ENCODE data around the gene BORCS5. TPM values are rescaled to one million over a fixed set of nuclear protein-coding genes. Genes with fewer than 3 reads are reported as not detected.
A peak's percentile ranks its signal among the peaks of the same experiment; 100 is the strongest.

BORCS5 gene
- total RNA-seq, 1 donor from 2014 or later, result 22.7 TPM

DNA sequence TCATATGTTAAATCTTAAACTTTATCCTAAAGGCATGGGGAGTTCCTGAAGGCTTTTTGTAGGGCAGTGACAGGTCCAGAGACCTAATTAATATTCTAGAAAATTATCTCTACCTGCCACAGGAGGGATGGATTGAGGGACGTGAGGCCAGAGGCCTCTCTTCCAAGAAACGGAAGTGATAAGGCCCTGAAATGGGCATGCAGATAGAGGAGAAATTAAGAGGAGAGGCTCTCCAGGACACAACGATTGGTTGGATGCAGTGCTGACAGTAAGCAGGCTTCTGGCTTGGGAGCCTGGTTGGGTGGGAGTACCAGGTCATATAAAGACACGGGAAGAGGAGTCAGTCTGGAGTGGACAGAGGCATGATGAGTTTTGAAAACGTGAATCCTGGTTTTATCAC is 3.1 kb upstream of the BORCS5 start:
- intact Hi-C loops (cut with micrococcal nuclease), result loop anchor here (10.0 kb wide), 1 partner anchor 1181 kb away; no protein-coding TSS in a partner anchor
- POLR2A ChIA-PET, result interaction anchor here (0.5 kb wide), 1 partner anchor 128 kb away, joined by 7 read pairs; no protein-coding TSS in a partner anchor
- no peaks in the 10 kb centered on the region for H3K9me3 Mint-ChIP-seq

DNA sequence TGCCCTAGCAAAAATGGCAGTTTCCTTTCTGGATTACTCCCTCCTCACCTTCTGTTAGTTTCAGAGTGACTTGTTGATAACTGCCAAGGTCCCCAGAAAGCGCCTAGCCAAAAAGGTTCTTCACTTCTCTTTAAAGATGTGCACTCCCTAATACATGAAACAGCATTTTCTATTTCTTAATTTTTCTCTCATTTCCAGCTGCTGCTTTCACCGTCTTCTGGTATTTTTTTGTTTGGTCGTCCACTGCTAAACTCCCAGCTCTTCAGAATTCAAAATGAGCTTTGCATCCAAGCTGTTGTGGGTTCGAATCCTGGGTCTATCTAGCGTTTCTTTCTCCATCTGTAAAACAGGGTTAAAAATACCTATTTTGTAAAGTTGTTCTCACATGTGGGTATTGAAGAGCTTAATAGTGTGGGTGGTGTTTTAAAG is 397 bp upstream of the BORCS5 start:
- DNase-seq, result no peak
- H3K4me1 Mint-ChIP-seq, result peaks cover 37% of the 10 kb centered on the region

More for the DNA sequence above, 3.1 kb upstream of the BORCS5 start:
- peaks cover 8% of the 10 kb centered on the region for H3K36me3 Mint-ChIP-seq (ENCODE audit: low read depth)
- CTCF ChIA-PET, result no interaction called here
- ATAC-seq (ENCODE audit: low read depth) (no peak), DNase-seq (no peak)
- H3K4me1 Mint-ChIP-seq, result peaks cover 40% of the 10 kb centered on the region
- no peak overlapping the region for H3K4me3 Mint-ChIP-seq
- peak overlapping the region; percentile 4 for H3K27ac Mint-ChIP-seq
- TF ChIP-seq, protein P1, sequence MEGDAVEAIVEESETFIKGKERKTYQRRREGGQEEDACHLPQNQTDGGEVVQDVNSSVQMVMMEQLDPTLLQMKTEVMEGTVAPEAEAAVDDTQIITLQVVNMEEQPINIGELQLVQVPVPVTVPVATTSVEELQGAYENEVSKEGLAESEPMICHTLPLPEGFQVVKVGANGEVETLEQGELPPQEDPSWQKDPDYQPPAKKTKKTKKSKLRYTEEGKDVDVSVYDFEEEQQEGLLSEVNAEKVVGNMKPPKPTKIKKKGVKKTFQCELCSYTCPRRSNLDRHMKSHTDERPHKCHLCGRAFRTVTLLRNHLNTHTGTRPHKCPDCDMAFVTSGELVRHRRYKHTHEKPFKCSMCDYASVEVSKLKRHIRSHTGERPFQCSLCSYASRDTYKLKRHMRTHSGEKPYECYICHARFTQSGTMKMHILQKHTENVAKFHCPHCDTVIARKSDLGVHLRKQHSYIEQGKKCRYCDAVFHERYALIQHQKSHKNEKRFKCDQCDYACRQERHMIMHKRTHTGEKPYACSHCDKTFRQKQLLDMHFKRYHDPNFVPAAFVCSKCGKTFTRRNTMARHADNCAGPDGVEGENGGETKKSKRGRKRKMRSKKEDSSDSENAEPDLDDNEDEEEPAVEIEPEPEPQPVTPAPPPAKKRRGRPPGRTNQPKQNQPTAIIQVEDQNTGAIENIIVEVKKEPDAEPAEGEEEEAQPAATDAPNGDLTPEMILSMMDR (IDR thresholded peaks at IDR 0.05), result no peak
- H3K27me3 Mint-ChIP-seq, result no peaks in the 10 kb centered on the region

DNA sequence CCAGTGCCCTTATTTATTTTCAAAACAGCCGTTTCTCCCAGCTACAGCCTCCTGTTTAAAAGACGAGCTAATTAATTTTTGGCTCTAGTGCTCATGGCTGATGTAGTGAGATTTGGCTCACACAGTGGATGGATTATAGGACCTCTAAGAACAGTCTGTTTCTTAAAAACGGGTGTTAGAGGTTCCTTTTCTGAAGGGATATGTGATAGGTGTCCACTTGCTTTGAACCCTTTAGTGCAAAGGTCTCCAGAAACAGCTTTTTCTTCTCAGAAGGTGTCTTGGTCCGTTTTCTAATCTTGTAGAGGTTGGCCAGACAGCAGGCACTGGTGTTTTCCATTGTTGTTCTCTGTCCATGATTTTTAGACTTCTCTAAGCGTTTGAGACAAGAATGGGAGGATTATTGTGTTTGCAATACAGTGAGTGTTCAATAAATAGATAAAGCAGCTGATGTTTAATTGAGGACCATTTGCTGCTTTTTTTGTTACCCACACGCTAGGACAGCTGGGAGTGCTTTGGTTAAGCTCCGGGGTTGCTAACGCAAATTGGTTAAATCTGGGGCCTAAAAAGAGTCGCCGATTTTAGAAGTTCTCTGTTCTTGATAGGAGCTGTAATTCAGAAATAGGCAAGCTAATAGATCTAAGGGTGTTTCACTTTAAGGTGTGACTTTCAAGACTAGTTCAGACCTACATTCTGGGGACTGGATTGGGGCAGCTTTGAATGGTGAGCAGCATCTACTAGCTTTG is 1.0 kb downstream of the BORCS5 start:
- intact Hi-C loops (cut with micrococcal nuclease), result loop anchor here (1.0 to 10.0 kb wide), 16 partner anchors 18 to 1996 kb away; partner anchors contain the start of genes APOLD1, CDKN1B, CREBL2 and ETV6
- peak overlapping the region; percentile 98 for H3K27ac Mint-ChIP-seq
- peaks cover 19% of the 10 kb centered on the region for H3K36me3 Mint-ChIP-seq (ENCODE audit: low read depth)
- no peak for ATAC-seq (ENCODE audit: low read depth)
- DNase-seq, result no peak
- ChIA-PET POLR2A (interaction anchor here (0.5 to 3.2 kb wide), 29 partner anchors 8 to 1186 kb away, joined by 3 to 339 read pairs (median 4); partner anchors contain the start of genes CDKN1B, CREBL2, DDX47 and DUSP16), CTCF (interaction anchor here (0.8 to 3.5 kb wide), 8 partner anchors 12 to 383 kb away, joined by 3 to 19 read pairs (median 4); no protein-coding TSS in a partner anchor)
- H3K4me1 Mint-ChIP-seq, result peaks cover 38% of the 10 kb centered on the region
- H3K4me3 Mint-ChIP-seq, result peak overlapping the region; percentile 92
- H3K27me3 Mint-ChIP-seq, result no peaks in the 10 kb centered on the region
- H3K9me3 Mint-ChIP-seq, result no peaks in the 10 kb centered on the region
- TF ChIP-seq, protein P1 (IDR thresholded peaks at IDR 0.05), result no peak

More for the DNA sequence above, 397 bp upstream of the BORCS5 start:
- ATAC-seq (ENCODE audit: low read depth), result no peak
- Mint-ChIP-seq H3K27ac (peak overlapping the region; percentile 98), H3K27me3 (no peaks in the 10 kb centered on the region), H3K9me3 (no peaks in the 10 kb centered on the region), H3K4me3 (peak overlapping the region; percentile 92), H3K36me3 (ENCODE audit: low read depth) (peaks cover 11% of the 10 kb centered on the region)
- intact Hi-C loops (cut with micrococcal nuclease), result loop anchor here (2.0 to 10.0 kb wide), 6 partner anchors 431 to 1994 kb away; partner anchors contain the start of genes APOLD1 and MAGOHB
- POLR2A ChIA-PET, result interaction anchor here (0.6 to 3.2 kb wide), 24 partner anchors 9 to 1185 kb away, joined by 3 to 339 read pairs (median 6); partner anchors contain the start of genes CDKN1B, CREBL2, DUSP16 and ETV6
- CTCF ChIA-PET, result interaction anchor here (0.6 to 3.5 kb wide), 6 partner anchors 11 to 394 kb away, joined by 3 to 19 read pairs (median 4); no protein-coding TSS in a partner anchor
- TF ChIP-seq, protein P1 (IDR thresholded peaks at IDR 0.05), result no peak

DNA sequence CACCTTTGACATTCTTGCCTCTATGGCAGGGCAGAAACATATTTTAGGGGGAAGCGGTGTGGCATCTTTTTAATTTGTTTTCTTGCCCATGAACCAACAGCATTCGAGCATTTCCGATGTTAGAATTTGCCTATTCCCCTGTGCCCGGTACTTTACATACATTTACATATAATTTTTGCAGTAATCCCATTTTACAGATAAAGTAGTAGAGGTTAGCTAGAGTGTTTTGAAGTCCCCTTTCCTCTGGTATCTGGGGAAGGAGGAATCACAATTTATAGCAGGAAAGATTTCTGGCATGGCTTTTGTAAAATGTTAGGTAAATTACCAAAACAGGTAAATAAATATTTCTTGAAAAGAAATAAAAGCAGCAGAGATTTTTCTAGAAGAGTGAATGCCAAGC is 1.6 kb downstream of the BORCS5 start:
- no peak for DNase-seq
- peaks cover 38% of the 10 kb centered on the region for H3K4me1 Mint-ChIP-seq
- ChIA-PET CTCF (interaction anchor here (1.1 to 3.5 kb wide), 5 partner anchors 19 to 378 kb away, joined by 4 to 19 read pairs (median 5); no protein-coding TSS in a partner anchor), POLR2A (interaction anchor here (0.5 to 3.2 kb wide), 13 partner anchors 9 to 709 kb away, joined by 3 to 339 read pairs (median 7); partner anchors contain the start of genes CDKN1B, CREBL2, DDX47 and ETV6)
- peaks cover 22% of the 10 kb centered on the region for H3K36me3 Mint-ChIP-seq (ENCODE audit: low read depth)
- peak overlapping the region; percentile 92 for H3K4me3 Mint-ChIP-seq
- ATAC-seq (ENCODE audit: low read depth), result no peak
- TF ChIP-seq, protein P1 (IDR thresholded peaks at IDR 0.05), result no peak
- intact Hi-C loops (cut with micrococcal nuclease), result loop anchor here (5.0 to 10.0 kb wide), 3 partner anchors 429 to 1996 kb away; partner anchors contain the start of gene APOLD1
- H3K9me3 Mint-ChIP-seq, result no peaks in the 10 kb centered on the region
- peak overlapping the region; percentile 98 for H3K27ac Mint-ChIP-seq
- H3K27me3 Mint-ChIP-seq, result no peaks in the 10 kb centered on the region
